Measurements from ENCODE around the gene ZEB2. TPM values are rescaled to one million over a fixed set of nuclear protein-coding genes. Genes with fewer than 3 reads are reported as not detected.

The ZEB2 gene
- total and polyA plus RNA-seq, 10 of the 15 experiments (the other 5 are each of a cell fraction or from before 2014, with no cell fraction given) = 0.14 to 3.2 (median 0.84) TPM

DNA sequence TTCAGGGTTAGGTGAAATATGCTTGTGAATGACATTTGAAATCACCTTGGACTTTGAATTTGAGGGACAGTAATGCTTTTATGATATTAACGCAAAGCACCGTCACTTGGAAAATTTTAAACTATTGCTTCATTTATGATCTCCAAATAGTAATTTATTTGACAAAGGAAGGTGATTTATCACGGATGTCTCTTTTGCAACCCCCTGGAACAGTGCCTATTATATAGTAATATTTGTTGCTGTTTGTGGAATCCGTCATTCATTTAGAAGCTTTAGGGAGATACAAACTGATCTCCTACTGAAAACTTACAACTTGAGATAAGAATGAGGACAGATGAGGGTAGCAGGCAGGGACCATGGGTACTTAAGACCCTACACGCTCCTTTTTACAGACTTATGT lies 10.7 kb upstream of the ZEB2 start:
- Histone ChIP-seq H3K4me2 (ENCODE audit: control insufficient read depth, insufficient read depth) (no peak overlapping the region), H4K20me1 (ENCODE audit: control insufficient read depth, insufficient read depth) (no peaks in the 10 kb centered on the region), H3K27me3 (replicated peaks in 1 of 2; ENCODE audit: control insufficient read depth in 2 of 2, insufficient read depth in 2 of 2, low read length in 1 of 2) (peaks cover 0 to 6% of the 10 kb centered on the region in 2 experiments; a peak in 2 of 4 replicates), H3K9me3 (replicated peaks; ENCODE audit: control insufficient read depth, insufficient read depth, low read length) (no peaks in the 10 kb centered on the region), H3K4me1 (ENCODE audit: control insufficient read depth, insufficient read depth, low read length) (no peaks in the 10 kb centered on the region), H3K4me3 (no peak overlapping the region), H2AFZ (ENCODE audit: control insufficient read depth, low read depth, low read length) (no peak overlapping the region), H3K36me3 (ENCODE audit: control insufficient read depth in 2 of 2, insufficient read depth in 2 of 2, low read length in 1 of 2) (no peaks in the 10 kb centered on the region), H3K27ac (ENCODE audit: control insufficient read depth, insufficient read depth) (no peak overlapping the region), H3K9ac (ENCODE audit: control insufficient read depth, insufficient read depth, low read length) (no peak overlapping the region), H3K79me2 (ENCODE audit: control insufficient read depth, insufficient read depth, low read length) (no peaks in the 10 kb centered on the region)
- ChIA-PET RAD21 (ENCODE audit: unreplicated experiment) (no interaction called here), CTCF (no interaction called here), SMC1A (ENCODE audit: uncharacterized antibody, unreplicated experiment) (interaction anchor here (0.9 to 1.6 kb wide), 2 partner anchors 8 to 33 kb away, joined by 3 to 4 read pairs; no protein-coding TSS in a partner anchor), POLR2A (interaction anchor here (0.6 kb wide), 2 partner anchors 87 to 319 kb away, joined by 3 to 4 read pairs; no protein-coding TSS in a partner anchor)
- intact Hi-C loops (cut with micrococcal nuclease; ENCODE audit: unreplicated experiment) = no loop called here
- DNase-seq (ENCODE audit: low read depth, low spot score) = no peak
- no peak for TF ChIP-seq SMC3 (IDR thresholded peaks at IDR 0.05; ENCODE audit: borderline replicate concordance, low read length)
- TF ChIP-seq, protein P1, sequence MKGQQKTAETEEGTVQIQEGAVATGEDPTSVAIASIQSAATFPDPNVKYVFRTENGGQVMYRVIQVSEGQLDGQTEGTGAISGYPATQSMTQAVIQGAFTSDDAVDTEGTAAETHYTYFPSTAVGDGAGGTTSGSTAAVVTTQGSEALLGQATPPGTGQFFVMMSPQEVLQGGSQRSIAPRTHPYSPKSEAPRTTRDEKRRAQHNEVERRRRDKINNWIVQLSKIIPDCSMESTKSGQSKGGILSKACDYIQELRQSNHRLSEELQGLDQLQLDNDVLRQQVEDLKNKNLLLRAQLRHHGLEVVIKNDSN (IDR thresholded peaks at IDR 0.05; ENCODE audit: borderline replicate concordance, extremely low read length, insufficient read depth, low read depth, low read length) = no peak
- FAIRE-seq = no peak
- BruUV-seq (replicated peaks) = no TSS peak
- ATAC-seq = no peak
- WGBS (ENCODE audit: insufficient coverage, insufficient replicate concordance, low lambda C conversion rate, missing lambda C conversion rate) = 61% methylated on average over 5 of the region's 5 CpGs
- in situ Hi-C loops (cut with MboI) = no loop called here

DNA sequence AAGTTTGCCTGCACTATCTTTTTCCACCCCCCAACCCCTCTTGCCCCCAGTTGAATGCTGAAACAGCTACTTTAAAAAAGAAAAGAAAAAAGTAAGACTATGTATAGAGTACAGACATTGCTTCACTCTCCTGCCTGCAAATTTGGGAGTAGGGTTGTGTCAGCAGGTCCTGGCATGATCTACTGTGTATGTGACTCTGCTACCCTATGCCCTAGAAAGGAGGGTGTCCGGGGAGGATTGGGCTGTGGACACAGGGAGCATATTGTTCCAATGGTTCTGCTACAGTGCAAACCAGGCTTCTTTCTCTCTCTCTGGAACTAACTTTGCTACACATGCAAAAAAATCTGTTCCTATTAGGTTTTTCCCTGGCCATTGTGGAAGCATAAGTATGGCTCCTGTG lies 9.9 kb upstream of the ZEB2 start:
- in situ Hi-C loops (cut with MboI) (no loop called here), intact Hi-C loops (cut with micrococcal nuclease; ENCODE audit: unreplicated experiment) (no loop called here)
- TF ChIP-seq TCF3 (IDR thresholded peaks at IDR 0.05; ENCODE audit: borderline replicate concordance, insufficient read depth, low read depth, low read length) (no peak), FOS (IDR thresholded peaks at IDR 0.05; ENCODE audit: borderline replicate concordance, extremely low read depth, insufficient read length) (no peak), TCF7 (IDR thresholded peaks at IDR 0.05; ENCODE audit: borderline replicate concordance) (no peak), NBN (IDR thresholded peaks at IDR 0.05) (no peak), MTA3 (IDR thresholded peaks at IDR 0.05; ENCODE audit: borderline replicate concordance, low read length) (no peak), LARP7 (IDR thresholded peaks at IDR 0.05) (no peak), MYC (IDR thresholded peaks at IDR 0.05; ENCODE audit: insufficient read depth, insufficient read length, insufficient replicate concordance, low read length, severe bottlenecking) (no peak), RAD51 (IDR thresholded peaks at IDR 0.05) (no peak), RAD21 (IDR thresholded peaks at IDR 0.05; ENCODE audit: insufficient read depth, low read depth, low read length) (no peak), ZNF217 (IDR thresholded peaks at IDR 0.05) (no peak), NFYB (IDR thresholded peaks at IDR 0.05; ENCODE audit: insufficient read depth, low read depth, low read length) (no peak)
- TF ChIP-seq, protein P2, sequence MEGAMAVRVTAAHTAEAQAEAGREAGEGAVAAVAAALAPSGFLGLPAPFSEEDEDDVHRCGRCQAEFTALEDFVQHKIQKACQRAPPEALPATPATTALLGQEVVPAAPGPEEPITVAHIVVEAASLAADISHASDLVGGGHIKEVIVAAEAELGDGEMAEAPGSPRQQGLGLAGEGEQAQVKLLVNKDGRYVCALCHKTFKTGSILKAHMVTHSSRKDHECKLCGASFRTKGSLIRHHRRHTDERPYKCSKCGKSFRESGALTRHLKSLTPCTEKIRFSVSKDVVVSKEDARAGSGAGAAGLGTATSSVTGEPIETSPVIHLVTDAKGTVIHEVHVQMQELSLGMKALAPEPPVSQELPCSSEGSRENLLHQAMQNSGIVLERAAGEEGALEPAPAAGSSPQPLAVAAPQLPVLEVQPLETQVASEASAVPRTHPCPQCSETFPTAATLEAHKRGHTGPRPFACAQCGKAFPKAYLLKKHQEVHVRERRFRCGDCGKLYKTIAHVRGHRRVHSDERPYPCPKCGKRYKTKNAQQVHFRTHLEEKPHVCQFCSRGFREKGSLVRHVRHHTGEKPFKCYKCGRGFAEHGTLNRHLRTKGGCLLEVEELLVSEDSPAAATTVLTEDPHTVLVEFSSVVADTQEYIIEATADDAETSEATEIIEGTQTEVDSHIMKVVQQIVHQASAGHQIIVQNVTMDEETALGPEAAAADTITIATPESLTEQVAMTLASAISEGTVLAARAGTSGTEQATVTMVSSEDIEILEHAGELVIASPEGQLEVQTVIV (IDR thresholded peaks at IDR 0.05; ENCODE audit: borderline replicate concordance, partially characterized antibody) = no peak
- TF ChIP-seq, protein P1 (IDR thresholded peaks at IDR 0.05; ENCODE audit: borderline replicate concordance, extremely low read length, insufficient read depth, low read depth, low read length) = no peak
- peaks cover 0 to 6% of the 10 kb centered on the region in 2 experiments; a peak in 2 of 4 replicates for H3K27me3 ChIP-seq (replicated peaks in 1 of 2; ENCODE audit: control insufficient read depth in 2 of 2, insufficient read depth in 2 of 2, low read length in 1 of 2)
- CTCF ChIA-PET = no interaction called here
- no peaks in the 10 kb centered on the region for H3K4me1 ChIP-seq (ENCODE audit: control insufficient read depth, insufficient read depth, low read length)
- POLR2A ChIA-PET = no interaction called here
- no TSS peak for BruUV-seq (replicated peaks)
- ATAC-seq (no peak), FAIRE-seq (no peak), DNase-seq (ENCODE audit: low read depth, low spot score) (no peak)
- WGBS (ENCODE audit: insufficient coverage, insufficient replicate concordance, low lambda C conversion rate, missing lambda C conversion rate) = 100% methylated on average over 1 of the region's 1 CpG
- no peak overlapping the region for H3K4me2 ChIP-seq (ENCODE audit: control insufficient read depth, insufficient read depth)
- RAD21 ChIA-PET (ENCODE audit: unreplicated experiment) = no interaction called here
- no peaks in the 10 kb centered on the region for H3K79me2 ChIP-seq (ENCODE audit: control insufficient read depth, insufficient read depth, low read length)
- H3K36me3 ChIP-seq (ENCODE audit: control insufficient read depth in 2 of 2, insufficient read depth in 2 of 2, low read length in 1 of 2) = no peaks in the 10 kb centered on the region
- H2AFZ ChIP-seq (ENCODE audit: control insufficient read depth, low read depth, low read length) = no peak overlapping the region
- H3K9ac ChIP-seq (ENCODE audit: control insufficient read depth, insufficient read depth, low read length) = no peak overlapping the region
- no peak overlapping the region for H3K4me3 ChIP-seq
- H3K9me3 ChIP-seq (replicated peaks; ENCODE audit: control insufficient read depth, insufficient read depth, low read length) = no peaks in the 10 kb centered on the region
- SMC1A ChIA-PET (ENCODE audit: uncharacterized antibody, unreplicated experiment) = interaction anchor here (0.9 to 1.6 kb wide), 2 partner anchors 9 to 34 kb away, joined by 3 to 4 read pairs; no protein-coding TSS in a partner anchor
- H4K20me1 ChIP-seq (ENCODE audit: control insufficient read depth, insufficient read depth) = no peaks in the 10 kb centered on the region
- no peak overlapping the region for H3K27ac ChIP-seq (ENCODE audit: control insufficient read depth, insufficient read depth)

Data from GM12878 (cell line).